ENCODE results near the gene SP2.

DNA sequence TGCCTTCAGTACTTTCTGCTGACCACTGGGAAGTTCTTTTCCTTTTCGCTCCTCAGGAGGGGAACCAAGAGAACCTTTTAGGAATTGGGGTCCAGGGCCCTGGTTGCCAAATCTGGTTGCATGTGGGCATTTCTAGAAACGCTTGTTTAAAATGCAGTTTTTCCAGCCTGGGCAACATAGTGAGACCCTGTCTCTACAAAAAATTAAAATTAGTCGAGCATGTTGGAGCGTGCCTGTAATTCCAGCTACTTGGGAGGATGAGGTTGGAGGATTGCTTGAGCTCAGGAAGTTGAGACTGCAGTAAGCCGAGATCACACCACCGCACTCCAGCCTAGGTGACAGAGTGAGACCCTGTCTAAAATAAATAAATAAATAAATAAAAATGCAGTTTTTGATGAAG lies 46.5 kb downstream of the SP2 start:
- TF ChIP-seq RARG (CRISPR knock-in tag; IDR thresholded peaks at IDR 0.05; ENCODE audit: low read depth), result no peak
- TF ChIP-seq, protein P1, sequence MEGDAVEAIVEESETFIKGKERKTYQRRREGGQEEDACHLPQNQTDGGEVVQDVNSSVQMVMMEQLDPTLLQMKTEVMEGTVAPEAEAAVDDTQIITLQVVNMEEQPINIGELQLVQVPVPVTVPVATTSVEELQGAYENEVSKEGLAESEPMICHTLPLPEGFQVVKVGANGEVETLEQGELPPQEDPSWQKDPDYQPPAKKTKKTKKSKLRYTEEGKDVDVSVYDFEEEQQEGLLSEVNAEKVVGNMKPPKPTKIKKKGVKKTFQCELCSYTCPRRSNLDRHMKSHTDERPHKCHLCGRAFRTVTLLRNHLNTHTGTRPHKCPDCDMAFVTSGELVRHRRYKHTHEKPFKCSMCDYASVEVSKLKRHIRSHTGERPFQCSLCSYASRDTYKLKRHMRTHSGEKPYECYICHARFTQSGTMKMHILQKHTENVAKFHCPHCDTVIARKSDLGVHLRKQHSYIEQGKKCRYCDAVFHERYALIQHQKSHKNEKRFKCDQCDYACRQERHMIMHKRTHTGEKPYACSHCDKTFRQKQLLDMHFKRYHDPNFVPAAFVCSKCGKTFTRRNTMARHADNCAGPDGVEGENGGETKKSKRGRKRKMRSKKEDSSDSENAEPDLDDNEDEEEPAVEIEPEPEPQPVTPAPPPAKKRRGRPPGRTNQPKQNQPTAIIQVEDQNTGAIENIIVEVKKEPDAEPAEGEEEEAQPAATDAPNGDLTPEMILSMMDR (CRISPR knock-in tag; IDR thresholded peaks at IDR 0.05), result no peak
- TF ChIP-seq PCBP2 (optimal IDR thresholded peaks at IDR 0.05; ENCODE audit: low read depth, low read length, poor library complexity, severe bottlenecking), result no peak
- no peak for TF ChIP-seq TAF1 (CRISPR knock-in tag; IDR thresholded peaks at IDR 0.05)
- no peak for TF ChIP-seq ASH2L (IDR thresholded peaks at IDR 0.05; ENCODE audit: insufficient read length, low read depth, low read length)
- no peak for TF ChIP-seq CBFB (CRISPR knock-in tag; IDR thresholded peaks at IDR 0.05)
- TF ChIP-seq REST (IDR thresholded peaks at IDR 0.05; ENCODE audit: borderline replicate concordance in 1 of 2, low read depth in 1 of 2, low read length in 2 of 2), result no peak
- TF ChIP-seq ELK4 (CRISPR knock-in tag; IDR thresholded peaks at IDR 0.05; ENCODE audit: borderline replicate concordance), result no peak
- no peak for TF ChIP-seq ELF1 (CRISPR knock-in tag; IDR thresholded peaks at IDR 0.05)
- TF ChIP-seq, protein P2, sequence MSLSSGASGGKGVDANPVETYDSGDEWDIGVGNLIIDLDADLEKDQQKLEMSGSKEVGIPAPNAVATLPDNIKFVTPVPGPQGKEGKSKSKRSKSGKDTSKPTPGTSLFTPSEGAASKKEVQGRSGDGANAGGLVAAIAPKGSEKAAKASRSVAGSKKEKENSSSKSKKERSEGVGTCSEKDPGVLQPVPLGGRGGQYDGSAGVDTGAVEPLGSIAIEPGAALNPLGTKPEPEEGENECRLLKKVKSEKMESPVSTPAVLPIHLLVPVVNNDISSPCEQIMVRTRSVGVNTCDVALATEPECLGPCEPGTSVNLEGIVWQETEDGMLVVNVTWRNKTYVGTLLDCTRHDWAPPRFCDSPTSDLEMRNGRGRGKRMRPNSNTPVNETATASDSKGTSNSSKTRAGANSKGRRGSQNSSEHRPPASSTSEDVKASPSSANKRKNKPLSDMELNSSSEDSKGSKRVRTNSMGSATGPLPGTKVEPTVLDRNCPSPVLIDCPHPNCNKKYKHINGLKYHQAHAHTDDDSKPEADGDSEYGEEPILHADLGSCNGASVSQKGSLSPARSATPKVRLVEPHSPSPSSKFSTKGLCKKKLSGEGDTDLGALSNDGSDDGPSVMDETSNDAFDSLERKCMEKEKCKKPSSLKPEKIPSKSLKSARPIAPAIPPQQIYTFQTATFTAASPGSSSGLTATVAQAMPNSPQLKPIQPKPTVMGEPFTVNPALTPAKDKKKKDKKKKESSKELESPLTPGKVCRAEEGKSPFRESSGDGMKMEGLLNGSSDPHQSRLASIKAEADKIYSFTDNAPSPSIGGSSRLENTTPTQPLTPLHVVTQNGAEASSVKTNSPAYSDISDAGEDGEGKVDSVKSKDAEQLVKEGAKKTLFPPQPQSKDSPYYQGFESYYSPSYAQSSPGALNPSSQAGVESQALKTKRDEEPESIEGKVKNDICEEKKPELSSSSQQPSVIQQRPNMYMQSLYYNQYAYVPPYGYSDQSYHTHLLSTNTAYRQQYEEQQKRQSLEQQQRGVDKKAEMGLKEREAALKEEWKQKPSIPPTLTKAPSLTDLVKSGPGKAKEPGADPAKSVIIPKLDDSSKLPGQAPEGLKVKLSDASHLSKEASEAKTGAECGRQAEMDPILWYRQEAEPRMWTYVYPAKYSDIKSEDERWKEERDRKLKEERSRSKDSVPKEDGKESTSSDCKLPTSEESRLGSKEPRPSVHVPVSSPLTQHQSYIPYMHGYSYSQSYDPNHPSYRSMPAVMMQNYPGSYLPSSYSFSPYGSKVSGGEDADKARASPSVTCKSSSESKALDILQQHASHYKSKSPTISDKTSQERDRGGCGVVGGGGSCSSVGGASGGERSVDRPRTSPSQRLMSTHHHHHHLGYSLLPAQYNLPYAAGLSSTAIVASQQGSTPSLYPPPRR (CRISPR knock-in tag; IDR thresholded peaks at IDR 0.05; ENCODE audit: borderline replicate concordance), result no peak
- TF ChIP-seq, protein P3, sequence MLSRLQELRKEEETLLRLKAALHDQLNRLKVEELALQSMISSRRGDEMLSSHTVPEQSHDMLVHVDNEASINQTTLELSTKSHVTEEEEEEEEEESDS (CRISPR knock-in tag; IDR thresholded peaks at IDR 0.05; ENCODE audit: borderline replicate concordance), result no peak
- no peak for TF ChIP-seq RXRA (CRISPR knock-in tag; IDR thresholded peaks at IDR 0.05)
- no peak for TF ChIP-seq CBX2 (IDR thresholded peaks at IDR 0.05; ENCODE audit: low read depth, low read length)
- no peak for TF ChIP-seq CBX2 (CRISPR knock-in tag; IDR thresholded peaks at IDR 0.05; ENCODE audit: low read depth)

Data from HepG2 (cell line).